NT2/D1 (cell line): ENCODE results near the gene FBLN7.

Experiments
- SUZ12 ChIP-seq: IDR thresholded peaks from 2 replicates; pipeline ENCODE4 v1.6.1; 2011; ENCODE audit not compliant: insufficient read length, insufficient read depth; ENCODE audit errors: extremely low read depth
- ZNF274 ChIP-seq: IDR thresholded peaks from 2 replicates; pipeline ENCODE4 v1.6.1; 2011; ENCODE audit warnings: mild to moderate bottlenecking, low read depth, low read length

DNA sequence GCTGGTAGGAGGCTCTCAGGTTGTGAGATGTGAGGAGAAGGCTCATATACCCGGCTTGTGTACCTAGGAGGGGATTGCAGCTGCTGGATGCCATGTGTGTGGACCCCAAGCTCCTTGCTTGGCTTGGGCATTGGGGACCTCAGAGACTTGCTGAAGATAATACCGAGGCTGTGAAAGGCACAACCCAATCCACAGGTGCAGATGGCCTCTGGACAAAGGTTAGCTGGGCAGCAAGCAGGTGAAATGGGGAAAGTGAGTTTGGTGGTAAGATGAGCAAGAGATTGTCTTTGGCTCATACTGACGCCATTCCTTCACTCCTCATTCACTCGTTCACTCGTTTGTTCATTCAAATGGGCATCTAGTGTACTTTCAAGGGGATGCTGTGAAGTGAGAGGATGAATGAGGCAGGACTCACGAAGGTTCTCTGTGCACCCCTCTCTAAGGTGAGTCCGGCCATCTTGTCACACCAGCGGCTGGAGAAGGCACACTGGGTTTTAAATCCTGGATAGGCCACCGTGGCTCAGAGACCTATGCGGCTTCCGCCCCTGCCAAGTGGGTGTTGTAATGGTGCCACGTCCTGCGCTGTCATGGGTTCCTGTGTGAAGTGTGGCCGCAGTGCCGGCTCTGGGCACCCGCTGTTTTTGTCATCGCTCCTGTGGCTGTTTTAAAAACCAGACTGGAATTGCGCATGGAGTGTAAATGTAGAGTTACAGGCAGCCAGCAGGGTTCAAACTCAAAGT lies 13.7 kb downstream of the FBLN7 start:
- TF ChIP-seq ZNF274 (no peak), SUZ12 (no peak)
